HG02885 (cell line): Measurements from ENCODE around the gene CALML6.
A peak's percentile ranks its signal among the peaks of the same experiment; 100 is the strongest.
"Not testable (repeated sequence)": the region's sequence is repeated elsewhere in the genome, so short reads cannot be mapped to it uniquely, and the experiment has no call there.

Experiments
- ATAC-seq: cut with Tn5 transposase; IDR thresholded peaks from one replicate; pipeline ENCODE4 v1.9.1; 2021; ENCODE audit warnings: mild to moderate bottlenecking; ENCODE audit not compliant: unreplicated experiment, poor library complexity

Gene CALML6, protein sequence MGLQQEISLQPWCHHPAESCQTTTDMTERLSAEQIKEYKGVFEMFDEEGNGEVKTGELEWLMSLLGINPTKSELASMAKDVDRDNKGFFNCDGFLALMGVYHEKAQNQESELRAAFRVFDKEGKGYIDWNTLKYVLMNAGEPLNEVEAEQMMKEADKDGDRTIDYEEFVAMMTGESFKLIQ

DNA sequence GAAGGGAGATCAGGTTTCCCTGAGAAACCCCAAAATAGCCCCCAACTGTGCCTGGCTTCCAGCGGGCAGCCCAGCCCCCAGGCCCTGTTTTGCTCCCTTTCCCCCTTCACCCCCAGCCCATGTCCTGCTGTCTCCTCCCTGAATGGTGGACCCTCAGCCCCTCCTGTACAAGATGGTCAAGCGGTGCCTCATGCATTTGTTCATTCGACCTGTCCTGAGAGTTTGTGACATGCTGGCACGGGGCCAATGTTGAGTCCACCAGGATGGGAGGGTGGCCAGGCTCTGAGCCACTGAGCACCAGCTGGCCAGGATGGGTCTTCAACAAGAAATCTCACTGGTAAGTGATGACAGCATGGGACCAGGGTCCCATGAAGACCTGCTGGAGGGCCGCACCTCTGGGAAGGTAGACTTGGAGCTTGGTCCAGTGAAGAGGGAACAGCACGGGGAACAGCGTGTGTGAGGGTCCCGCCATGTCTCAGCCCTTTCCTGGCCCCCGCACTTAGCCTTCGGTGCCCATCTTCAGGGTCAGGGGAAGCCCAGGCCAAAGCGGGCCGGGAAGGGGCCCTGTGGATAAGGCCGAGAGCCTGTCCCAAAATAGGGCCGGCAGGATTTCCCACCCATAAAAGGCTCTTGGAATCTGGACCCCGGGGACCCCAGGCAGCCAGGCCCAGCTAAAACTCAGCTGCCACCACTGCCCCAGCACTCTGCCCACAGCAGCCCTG, at the start of gene CALML6:
Gene CALML6 (plus strand): TSS at position 290 of the 722 bp plus-strand sequence. CDS start 21 bp downstream, at position 311.
- no peak for ATAC-seq

GRCh38 chr1:1867164-1867563, 47.9 kb upstream of the CALML6 start:
- no peak for ATAC-seq

DNA sequence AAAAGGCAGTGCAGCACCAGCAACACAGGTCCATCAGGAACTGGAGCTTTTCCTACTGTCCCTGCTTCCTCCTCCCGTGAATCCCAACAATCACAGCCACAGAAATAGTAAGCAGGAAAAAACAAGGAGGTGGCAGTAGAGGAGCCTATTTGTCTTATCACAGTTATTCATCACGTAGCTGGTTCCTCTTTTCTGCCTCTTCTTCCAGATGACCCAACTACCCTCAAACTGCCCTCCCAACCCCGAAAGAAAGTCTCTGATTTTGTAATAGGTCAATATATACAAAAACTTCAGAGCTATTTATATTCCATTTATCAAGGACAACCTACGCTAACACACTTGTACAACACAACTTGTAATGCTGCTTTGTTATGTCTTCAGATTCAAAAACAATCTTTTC, 45.6 kb upstream of the CALML6 start:
- no peak for ATAC-seq

GRCh38 chr1:1872329-1872994, 42.6 kb upstream of the CALML6 start:
- no peak for ATAC-seq

DNA sequence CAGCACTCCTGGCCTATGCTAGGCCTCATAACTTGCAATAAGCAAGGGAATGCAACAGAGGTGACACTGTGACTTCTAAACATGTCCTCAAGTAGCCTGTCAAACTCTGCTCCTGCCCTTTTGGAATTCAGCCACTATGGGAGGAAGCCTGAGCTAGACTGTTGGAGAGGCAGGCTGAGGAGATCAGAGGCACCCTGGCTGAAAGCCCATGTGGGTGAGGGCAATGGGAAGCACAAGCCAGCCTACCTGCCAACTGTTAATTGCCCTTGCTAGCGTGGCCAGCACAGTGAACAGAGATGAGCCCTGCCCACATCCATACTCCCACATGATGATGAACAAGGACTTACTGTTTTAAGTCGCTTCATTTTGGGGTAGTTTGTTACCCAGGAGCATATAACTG, 41.9 kb upstream of the CALML6 start:
- no peak for ATAC-seq

- no peak for ATAC-seq
Observed at GRCh38 chr1:1874901-1875300, 40.2 kb upstream of the CALML6 start.

DNA sequence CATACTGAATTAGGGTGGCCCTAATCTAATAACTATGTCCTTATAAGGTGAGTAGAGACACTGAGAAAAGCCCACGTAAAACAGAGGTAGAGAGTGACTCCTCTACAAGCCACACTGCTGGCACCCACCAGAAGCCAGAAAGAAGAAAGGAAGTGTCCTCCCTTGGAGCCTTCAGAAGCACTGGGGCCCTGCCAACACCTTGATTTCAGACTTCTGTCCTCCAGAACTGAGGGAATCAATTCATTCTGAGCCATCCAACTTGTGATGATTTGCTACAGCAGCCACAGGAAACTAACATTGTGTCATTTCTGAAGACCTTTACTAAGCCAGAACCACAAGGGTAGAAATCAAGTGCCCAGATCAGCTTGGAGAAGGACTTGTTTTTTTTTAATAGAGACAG, 39.1 kb upstream of the CALML6 start:
- ATAC-seq = no peak

- no peak for ATAC-seq
Observed at GRCh38 chr1:1876335-1876930, 38.6 kb upstream of the CALML6 start.

GRCh38 chr1:1877865-1878436, 37.1 kb upstream of the CALML6 start:
- ATAC-seq = no peak

- ATAC-seq = no peak
Observed at GRCh38 chr1:1879942-1880341, 35.1 kb upstream of the CALML6 start.

DNA sequence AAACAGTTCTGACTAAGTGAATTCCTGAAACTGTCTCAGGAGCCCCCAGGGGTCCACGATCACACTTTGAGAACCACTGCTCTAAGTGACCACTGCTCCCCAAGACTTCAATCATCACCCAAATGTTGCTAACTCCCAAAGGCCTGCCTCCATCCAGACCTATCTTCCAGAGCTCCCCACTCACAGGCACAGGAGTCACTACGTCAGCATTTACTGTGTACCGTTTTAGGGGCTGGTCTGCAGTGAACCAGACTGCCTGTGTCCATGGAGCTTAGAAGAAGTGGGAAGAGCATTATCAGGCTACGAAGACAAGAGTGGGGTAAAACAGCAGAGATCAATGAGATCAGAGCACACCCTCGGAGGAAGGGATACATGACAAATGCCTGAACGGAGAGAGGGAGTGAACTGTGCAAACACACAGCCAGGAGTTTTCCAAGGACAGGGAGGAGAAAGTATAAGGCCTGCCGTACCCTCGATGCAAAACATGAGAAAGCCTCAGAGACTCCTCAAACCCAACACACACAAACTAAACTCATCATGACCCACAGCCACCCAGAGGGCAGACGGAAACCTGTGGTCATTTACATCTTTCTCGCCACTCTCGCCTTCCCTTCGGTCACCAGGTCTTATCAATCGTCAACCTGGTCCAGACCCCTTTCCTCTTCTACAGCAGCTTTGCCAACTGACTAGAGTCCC, 34.3 kb upstream of the CALML6 start:
- ATAC-seq = no peak

DNA sequence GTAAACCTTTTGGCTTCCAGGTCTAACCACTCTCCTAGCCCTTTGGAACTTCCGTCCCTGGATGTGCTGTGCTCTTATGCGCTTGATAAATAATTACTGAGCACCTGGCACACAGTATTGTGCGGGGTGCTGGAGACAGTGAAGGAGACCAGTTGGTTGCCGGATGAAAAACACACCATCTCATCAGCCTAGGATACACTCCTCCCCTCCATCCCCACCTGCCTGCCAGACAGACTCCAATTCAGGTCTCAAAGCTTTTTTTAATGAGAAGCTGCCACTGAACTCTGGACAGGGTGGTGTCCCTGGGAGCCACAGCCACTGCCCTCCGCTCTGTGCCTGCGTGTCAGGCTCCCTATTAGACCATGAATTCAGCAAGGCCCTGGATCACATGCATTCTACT, 33.3 kb upstream of the CALML6 start:
- ATAC-seq = no peak

DNA sequence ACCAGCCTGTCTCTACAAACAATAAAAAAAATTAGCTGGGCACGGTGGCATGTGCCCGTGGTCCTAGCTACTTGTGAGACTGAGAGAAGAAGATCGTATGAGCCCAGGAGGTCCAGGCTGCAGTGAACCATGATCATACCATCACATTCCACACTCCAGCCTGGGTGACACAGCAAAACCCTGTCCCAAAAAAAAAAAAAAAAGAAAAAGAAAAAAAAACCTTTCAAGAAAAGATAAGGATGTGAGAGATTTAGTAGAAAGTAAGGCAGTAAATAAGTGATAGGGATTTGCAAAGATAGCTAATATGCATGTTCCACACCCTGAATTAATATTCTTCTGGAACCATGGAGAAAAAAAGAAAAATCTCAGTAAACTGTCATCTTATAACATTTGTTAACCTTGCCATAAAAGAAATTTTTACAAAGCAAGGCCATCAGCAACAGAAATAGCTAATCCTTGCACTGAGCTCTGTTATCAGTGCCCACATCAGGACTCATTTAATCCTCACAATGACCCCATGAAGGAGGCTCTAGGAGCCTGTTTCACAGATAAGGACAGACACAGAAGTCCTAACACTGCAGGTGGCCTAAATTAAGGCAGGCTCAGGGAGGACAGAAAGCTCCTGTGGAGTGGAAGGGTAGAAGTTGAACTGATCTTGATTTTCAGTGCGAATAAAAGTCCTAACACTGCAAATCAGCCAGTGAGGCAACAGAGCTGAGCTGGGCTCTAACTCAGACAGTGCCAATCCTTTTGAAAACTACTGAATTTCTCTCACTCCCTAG, 31.8 kb upstream of the CALML6 start:
- no peak for ATAC-seq

GRCh38 chr1:1883890-1884289, 31.2 kb upstream of the CALML6 start:
- not testable (repeated sequence) for ATAC-seq

DNA sequence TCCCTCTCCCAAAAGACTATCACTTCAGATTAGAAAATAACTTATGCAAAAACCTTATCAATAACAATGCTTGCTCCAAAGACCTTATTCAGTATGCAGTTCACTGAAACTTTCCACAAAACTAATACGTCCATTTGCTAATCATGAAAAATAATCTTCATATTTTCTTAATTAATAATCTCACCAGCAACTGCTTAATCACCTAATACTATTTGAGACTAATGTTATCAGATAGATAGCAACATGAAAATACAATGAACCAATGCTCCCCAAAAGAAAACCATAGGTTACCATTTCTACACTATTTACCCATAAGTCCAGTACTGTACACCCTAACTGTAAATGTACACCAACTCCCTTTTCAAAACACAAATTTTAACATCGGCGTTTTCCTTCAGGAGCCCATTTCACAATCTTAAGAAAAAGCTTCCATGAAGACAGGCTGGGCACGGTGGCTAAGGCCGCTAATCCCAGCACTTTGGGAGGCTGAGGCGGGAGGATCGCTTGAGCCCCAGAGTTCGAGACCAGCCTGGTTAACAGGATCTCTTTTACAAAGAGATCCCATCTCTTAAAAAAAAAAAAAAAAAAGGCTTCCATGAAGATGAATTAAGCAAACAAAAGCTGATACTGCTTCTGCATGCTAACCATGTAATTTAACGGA, 25.8 kb upstream of the CALML6 start:
- ATAC-seq = no peak

- ATAC-seq = peak; percentile 36
Observed at GRCh38 chr1:1889847-1890505, 25.1 kb upstream of the CALML6 start.

DNA sequence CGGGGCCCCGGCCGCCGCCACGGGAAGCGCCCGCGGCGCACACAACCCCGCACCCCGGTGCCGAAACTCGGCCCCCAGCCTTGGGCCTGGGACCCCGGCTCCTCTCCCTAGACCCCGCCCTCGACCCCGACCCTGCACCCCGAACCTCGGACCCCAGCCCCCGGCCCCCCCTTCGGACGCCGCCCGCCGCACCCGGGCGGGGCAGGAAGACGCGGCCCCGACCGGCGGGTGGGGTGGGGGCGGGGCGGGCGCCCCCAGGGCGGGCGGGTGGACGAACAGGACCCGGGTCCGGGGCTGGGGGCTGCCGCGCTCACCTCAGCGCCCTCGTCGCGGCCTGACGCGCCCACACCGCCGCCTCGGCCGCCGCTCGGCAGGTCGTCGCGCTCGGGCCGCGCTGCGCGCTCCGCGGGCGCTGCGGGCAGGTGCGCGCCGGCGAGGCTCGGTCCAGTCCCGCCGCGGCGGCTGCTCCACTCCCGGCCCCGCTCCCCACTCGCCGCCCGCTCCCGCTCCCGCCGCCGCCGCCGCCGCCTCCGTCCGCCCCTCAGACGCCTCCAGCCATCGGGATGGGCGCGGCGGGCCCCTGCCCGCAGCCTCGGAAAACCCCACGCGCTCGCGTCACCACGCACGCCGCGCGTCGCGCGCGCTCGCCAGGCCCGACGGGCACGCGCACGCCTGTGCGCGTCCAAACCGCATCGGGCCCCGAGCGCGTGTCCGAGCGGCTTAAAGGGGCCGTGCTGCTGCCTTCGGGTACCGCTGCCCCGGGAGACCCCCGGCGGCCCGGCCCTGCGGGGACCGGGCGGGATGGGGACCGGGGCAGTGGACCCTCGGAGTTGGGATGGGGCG, 24.3 kb upstream of the CALML6 start, which contains the start of gene GNB1:
Gene GNB1 (minus strand): TSS at position 582 of the 843 bp plus-strand sequence. CDS start 65,634 bp downstream, outside the sequence.
- ATAC-seq = peak; percentile 78
